Choroid plexus epithelial cell (primary cell): ENCODE data around the gene EBP.

Source experiments
- DNase-seq: peaks from one replicate; pipeline ENCODE4 v3.0.0-alpha.2; 2010; ENCODE audit warnings: low read depth
- H3K4me3 ChIP-seq: 2 replicates; pipeline ENCODE4 v1.5.1; 2011; ENCODE audit warnings: low read depth, mild to moderate bottlenecking, control low read depth, low read length, moderate library complexity
- TF ChIP-seq, protein P1 (sequence below): conservative IDR thresholded peaks from 2 replicates; pipeline ENCODE4 v1.5.1; 2011; ENCODE audit warnings: low read depth, mild to moderate bottlenecking, control low read depth, inconsistent platforms, low read length, moderate library complexity

The EBP gene

DNA sequence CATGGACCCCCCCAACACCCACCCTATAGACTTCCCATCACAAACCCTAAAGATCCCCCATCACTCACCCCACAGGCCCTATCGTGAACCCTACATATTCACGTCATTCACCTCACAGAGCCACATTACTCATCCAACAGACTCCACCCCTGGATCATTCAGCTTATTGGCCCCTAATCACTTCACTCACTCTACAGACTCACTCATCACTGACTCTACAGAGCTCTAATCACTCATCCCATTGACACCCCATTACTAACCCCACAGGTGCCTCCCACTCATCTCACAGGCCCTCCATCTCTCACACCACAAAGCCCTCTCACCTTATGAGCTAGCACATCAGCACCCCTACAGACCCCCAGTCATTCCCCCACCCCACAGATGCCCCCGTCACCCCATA, 11.6 kb downstream of the EBP start:
- no peak overlapping the region for H3K4me3 ChIP-seq
- TF ChIP-seq, protein P1, sequence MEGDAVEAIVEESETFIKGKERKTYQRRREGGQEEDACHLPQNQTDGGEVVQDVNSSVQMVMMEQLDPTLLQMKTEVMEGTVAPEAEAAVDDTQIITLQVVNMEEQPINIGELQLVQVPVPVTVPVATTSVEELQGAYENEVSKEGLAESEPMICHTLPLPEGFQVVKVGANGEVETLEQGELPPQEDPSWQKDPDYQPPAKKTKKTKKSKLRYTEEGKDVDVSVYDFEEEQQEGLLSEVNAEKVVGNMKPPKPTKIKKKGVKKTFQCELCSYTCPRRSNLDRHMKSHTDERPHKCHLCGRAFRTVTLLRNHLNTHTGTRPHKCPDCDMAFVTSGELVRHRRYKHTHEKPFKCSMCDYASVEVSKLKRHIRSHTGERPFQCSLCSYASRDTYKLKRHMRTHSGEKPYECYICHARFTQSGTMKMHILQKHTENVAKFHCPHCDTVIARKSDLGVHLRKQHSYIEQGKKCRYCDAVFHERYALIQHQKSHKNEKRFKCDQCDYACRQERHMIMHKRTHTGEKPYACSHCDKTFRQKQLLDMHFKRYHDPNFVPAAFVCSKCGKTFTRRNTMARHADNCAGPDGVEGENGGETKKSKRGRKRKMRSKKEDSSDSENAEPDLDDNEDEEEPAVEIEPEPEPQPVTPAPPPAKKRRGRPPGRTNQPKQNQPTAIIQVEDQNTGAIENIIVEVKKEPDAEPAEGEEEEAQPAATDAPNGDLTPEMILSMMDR: no peak
- no peak for DNase-seq

DNA sequence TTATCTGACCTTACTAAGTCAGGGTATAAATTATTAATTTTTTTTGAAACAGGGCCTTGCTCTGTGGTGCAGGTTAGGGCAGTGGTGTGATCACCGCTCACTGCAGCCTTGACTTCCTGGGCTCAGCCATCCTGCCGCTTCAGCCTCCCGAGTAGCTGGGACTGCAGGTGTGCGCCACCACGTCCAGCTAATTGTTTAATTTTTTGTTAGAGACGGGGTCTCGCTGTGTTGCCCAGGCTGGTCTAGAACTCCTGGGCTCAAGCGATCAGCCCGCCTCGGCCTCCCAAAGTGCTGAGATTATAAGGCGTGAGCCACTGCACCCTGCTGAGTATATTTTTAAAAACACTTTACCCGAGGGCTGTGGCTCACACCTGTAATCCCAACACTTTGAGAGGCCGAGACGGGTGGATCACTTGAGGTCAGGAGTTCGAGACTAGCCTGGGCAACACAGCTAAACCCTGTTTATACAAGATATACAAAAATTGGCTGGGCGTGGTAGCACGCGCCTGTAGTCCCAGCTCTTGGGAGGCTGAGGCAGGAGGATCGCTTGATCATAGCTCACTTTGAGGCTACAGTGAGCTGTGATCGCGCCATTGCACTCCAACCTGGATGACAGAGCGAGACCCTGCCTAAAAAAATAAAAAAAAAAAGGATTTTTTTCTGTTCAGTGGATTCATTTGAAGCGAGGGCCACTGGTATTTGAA, 17.2 kb downstream of the EBP start:
- TF ChIP-seq, protein P1: no peak
- no peak for DNase-seq
- H3K4me3 ChIP-seq: peak overlapping the region; percentile 22

DNA sequence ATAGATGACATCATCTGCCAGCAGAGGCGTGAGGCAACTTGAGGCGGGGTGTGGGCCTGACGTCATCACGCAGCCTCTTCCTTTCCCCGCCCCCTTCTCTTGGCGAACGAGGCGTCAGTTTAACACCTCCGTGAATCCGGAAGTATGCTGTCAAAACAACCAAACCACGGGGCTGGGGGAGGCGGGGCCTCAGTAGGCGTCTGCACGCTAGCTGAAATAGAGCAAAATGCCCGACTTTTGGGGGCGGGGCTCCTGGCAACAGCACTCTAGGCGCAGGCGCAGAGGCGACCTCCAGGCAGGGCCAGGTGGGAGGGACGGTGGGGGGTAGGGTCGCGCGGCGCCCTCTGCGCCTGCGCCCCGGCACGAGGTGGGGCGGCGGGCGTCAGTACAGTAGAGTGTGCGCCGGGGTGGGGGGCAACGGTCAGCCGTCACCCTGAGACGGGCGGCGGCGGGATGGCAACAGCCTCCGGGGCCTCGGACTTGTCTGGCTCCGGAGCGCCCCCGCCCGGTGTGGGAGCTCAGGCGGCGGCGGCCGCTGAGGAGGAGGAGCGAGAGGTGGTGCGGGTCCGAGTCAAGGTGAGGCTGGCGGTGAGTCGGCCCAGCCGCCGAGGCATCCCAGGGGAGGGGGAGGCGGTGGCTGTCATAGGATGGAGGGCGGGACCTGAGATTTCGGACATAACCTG, 17.9 kb downstream of the EBP start, which contains the start of gene TBC1D25:
Gene TBC1D25, plus strand, starts transcription at position 370 of the 683 bp plus-strand sequence. Its CDS starts 84 bp downstream, at position 454.
- H3K4me3 ChIP-seq: peak within 1 kb of the TSS; percentile 75
- TF ChIP-seq, protein P1: peak; percentile 41
- peak; percentile 98 for DNase-seq

DNA sequence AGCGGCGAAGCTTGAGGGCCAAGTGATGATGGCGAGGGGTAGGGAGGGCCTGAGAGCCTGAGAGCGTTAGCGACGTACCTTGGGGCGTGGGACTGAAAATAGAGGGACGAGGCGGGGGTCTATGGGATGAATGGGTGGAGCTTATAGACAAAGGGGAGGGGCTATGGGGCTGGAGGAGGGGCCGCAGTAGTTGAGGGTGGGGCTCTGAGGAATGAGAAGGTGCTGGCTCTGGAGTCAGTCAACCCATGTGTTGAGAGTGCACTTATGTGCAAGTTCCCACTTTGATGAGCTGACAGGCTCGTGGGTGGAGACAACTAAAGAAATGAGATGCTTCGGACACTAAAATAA, 18.4 kb downstream of the EBP start:
- peak; percentile 61 for DNase-seq
- TF ChIP-seq, protein P1: no peak
- peak overlapping the region; percentile 75 for H3K4me3 ChIP-seq

DNA sequence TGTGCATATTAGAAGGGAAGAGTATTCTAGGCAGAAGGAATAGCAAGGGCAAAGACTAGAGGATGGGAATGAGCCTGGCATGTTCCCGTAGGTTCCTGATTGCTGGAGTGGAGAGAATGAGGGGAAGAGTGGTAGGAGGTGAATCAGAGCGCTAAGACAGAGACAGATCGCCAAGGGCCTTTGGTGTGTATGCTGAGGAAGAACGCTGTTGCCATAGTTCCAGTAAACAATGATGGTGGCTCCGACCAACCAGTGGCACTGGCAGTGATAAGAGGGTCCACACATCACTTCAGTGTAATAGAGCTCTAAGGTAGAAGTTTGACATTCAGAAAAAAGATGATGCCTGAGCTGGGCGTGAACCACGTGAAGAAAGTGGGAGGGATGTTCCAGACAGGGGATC, 18.9 kb downstream of the EBP start:
- H3K4me3 ChIP-seq: peak overlapping the region; percentile 75
- TF ChIP-seq, protein P1: no peak
- no peak for DNase-seq

DNA sequence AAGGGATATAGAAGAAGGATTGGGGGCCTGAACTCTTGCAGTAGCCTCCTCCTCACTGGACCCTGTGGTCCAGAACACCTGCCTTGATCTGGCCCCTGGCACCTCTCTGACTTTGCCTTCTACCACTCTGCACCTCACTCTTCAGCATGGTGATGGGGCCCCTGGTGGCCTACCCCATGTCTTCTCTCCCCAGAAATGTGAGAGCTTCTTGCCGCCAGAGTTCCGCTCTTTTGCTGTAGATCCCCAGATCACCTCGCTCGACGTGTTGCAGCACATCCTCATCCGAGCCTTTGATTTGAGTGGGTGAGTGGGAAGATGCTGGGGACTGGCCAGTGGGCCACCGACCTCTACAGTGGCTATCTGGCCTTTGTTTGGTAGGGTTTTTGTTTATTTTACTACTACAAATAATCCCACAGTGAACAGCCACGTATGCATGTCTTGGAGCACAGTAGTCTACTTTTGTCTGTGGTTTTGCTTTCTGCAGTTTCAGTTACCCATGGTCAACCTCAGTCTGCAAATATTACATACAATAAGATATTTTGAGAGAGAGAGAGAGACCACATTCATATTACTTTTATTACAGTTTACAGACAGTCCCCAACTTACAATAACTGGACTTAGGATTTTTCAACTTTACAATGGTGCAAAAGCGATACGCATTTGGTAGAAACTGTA, 19.7 kb downstream of the EBP start:
- no peak overlapping the region for H3K4me3 ChIP-seq
- no peak for DNase-seq
- TF ChIP-seq, protein P1: no peak
